T-helper 22 cell (primary cell): Measurements from ENCODE around the gene SPACDR.

Experiments
- DNase-seq: peaks from one replicate; pipeline ENCODE4 v3.0.0-alpha.2; 2020; ENCODE audit warnings: low read depth

Gene SPACDR

GRCh38 chr7:100484673-100485045 is 20.6 kb upstream of the SPACDR start:
- no peak for DNase-seq

GRCh38 chr7:100483722-100484672 is 19.9 kb upstream of the SPACDR start, which contains the start of gene NYAP1:
NYAP1 (plus strand) TSS chr7:100483927; CDS start chr7:100485312, 1,385 bp downstream.
- DNase-seq = peak; percentile 55

- DNase-seq = peak; percentile 66
These were observed 19.1 kb upstream of the SPACDR start for GRCh38 chr7:100483090-100483721.

GRCh38 chr7:100482728-100483089 is 18.6 kb upstream of the SPACDR start:
- no peak for DNase-seq

- DNase-seq = no peak
These were observed 17.4 kb upstream of the SPACDR start for GRCh38 chr7:100481466-100481865.

- peak; percentile 89 for DNase-seq
These were observed 15.0 kb upstream of the SPACDR start, which contains the start of gene TSC22D4 for GRCh38 chr7:100478958-100479660. TSC22D4 (minus strand) TSS chr7:100479214; CDS start chr7:100478038, 1,176 bp downstream.

GRCh38 chr7:100477871-100478267 is 13.8 kb upstream of the SPACDR start:
- DNase-seq = no peak

- no peak for DNase-seq
These were observed 13.1 kb upstream of the SPACDR start for GRCh38 chr7:100476903-100477870.

- DNase-seq = no peak
These were observed 12.2 kb upstream of the SPACDR start for GRCh38 chr7:100476101-100476780.

GRCh38 chr7:100475549-100475948 is 11.5 kb upstream of the SPACDR start:
- no peak for DNase-seq

GRCh38 chr7:100472854-100473499 is 8.9 kb upstream of the SPACDR start:
- no peak for DNase-seq

- no peak for DNase-seq
These were observed 8.2 kb upstream of the SPACDR start for GRCh38 chr7:100472121-100472851.

GRCh38 chr7:100471021-100471420 is 7.0 kb upstream of the SPACDR start:
- DNase-seq = no peak

- DNase-seq = peak; percentile 54
These were observed 5.4 kb upstream of the SPACDR start for GRCh38 chr7:100469227-100470044.

- no peak for DNase-seq
These were observed 3.7 kb upstream of the SPACDR start for GRCh38 chr7:100467638-100468373.

- no peak for DNase-seq
These were observed 2.9 kb upstream of the SPACDR start for GRCh38 chr7:100466653-100467605.
